GM15510 (cell line): ENCODE measurements around the gene DEFB129.

Source experiments
- POLR2A ChIP-seq: IDR thresholded peaks from 3 replicates; pipeline ENCODE4 v1.6.1; 2011; ENCODE audit warnings: borderline replicate concordance; ENCODE audit not compliant: insufficient read length; ENCODE audit errors: extremely low read depth

The DEFB129 gene

GRCh38 chr20:235891-236290, 8.8 kb downstream of the DEFB129 start:
- TF ChIP-seq POLR2A, result no peak

DNA sequence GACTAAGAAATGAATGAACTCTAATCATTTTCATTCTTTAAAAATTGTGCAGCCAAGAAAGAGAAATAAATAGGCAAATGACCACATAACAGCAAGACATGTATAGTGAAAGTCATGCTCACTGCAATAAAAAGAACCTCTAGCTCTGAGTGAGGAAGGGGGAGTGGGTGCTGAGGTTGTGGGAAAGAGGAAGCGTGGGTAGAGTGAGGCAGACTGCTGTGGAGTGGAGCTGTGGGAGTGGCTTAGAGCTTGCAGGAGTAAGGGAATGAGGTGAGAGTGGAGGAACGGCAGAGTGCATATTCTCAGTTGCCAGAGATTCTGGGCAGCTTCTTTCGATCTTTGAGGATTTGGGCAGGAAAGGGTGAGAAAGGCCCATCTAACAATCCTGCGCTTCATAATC, 10.4 kb downstream of the DEFB129 start:
- TF ChIP-seq POLR2A, result no peak

GRCh38 chr20:237929-238328, 10.9 kb downstream of the DEFB129 start:
- TF ChIP-seq POLR2A, result no peak

GRCh38 chr20:242905-243304, 15.8 kb downstream of the DEFB129 start:
- no peak for TF ChIP-seq POLR2A

DNA sequence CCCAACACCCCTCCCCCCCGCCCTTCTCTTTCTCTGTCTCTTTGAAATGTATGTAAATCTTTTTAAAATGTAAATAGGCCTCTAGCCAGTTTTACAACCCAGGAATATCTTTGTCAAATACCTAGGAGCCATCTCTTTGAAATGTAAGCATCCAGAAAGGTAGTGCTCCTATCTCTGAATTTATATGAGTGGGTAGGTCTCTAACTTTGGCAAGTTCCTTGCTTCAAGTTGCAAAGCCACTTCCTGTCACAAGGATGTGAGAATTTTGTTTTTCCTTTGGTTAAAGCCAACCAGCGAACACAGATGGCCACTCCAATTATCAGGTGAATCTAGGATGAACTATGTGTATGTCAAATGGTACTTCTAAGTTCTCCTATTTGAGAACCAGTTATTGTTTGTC, 24.3 kb downstream of the DEFB129 start:
- TF ChIP-seq POLR2A, result no peak

DNA sequence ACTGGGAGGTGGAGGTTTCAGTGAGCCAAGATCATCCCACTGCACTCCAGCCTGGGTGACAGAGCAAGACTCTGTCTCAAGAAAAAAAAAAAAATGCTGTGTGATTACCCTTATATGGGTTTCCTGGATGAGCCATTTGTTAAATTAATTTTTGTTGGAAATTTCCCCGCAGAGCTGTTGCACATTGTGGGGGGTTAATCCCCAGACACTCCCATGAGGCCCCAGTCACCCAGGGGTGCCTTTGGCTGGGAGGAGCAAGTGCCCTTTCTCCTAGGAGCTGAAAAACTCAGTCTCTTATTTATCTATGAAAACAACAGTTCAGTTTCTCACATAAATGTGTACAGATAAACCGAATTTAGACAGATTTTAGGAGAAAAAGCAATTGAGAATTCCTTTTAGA, 25.7 kb downstream of the DEFB129 start:
- TF ChIP-seq POLR2A, result no peak

GRCh38 chr20:257419-257818, 30.4 kb downstream of the DEFB129 start, which contains the start of gene DEFB132:
DEFB132 (plus strand) TSS chr20:257724; CDS start chr20:257779, 55 bp downstream.
- no peak for TF ChIP-seq POLR2A

- TF ChIP-seq POLR2A, result no peak
Measured at GRCh38 chr20:258269-258858, 31.3 kb downstream of the DEFB129 start.

- no peak for TF ChIP-seq POLR2A
Measured at GRCh38 chr20:258963-259362, 31.9 kb downstream of the DEFB129 start.

GRCh38 chr20:259981-260380, 32.9 kb downstream of the DEFB129 start:
- TF ChIP-seq POLR2A, result no peak

DNA sequence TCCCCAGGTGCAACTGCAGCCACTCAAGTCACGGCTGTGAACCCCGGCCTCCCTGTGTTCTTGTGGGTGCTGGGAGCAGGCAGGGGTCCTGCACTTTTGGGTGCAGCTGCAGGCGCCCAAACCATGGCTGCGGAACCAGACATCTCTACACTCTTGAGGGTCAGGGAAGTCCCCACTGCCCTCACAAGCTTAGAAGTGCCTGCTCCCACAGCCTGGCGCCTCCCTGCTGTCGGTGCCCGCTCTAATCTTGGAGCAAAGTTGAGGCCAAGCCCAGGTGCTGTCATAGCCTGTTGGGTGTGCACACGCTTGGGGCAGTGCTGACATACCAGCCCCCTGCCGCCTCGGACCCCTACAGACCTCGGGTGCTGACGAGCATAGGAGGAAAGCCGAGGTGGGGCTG, 36.6 kb downstream of the DEFB129 start:
- no peak for TF ChIP-seq POLR2A

- peak; percentile 55 for TF ChIP-seq POLR2A
Measured at GRCh38 chr20:266596-267562, 39.8 kb downstream of the DEFB129 start.

DNA sequence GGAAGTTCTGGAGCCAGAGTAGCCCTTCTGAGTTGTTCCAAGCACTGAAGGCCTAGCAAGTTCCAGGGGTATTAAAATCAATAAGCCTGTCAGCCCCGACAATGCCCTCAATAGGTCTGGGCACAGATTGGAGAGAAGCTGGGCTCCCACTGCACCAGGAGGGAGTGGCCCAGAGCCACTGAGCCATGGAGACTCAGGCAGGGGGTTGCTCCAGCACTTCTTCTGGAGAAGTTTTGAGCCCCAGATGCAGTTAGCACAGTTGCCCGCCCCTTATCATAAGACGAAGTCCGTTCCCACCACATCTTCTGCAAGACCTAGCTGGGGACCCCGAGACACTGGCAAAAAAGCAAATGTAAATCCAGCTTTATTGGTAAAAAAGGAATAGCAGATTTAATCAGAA, 43.5 kb downstream of the DEFB129 start:
- no peak for TF ChIP-seq POLR2A

GRCh38 chr20:271069-271468, 44.0 kb downstream of the DEFB129 start:
- TF ChIP-seq POLR2A, result no peak

DNA sequence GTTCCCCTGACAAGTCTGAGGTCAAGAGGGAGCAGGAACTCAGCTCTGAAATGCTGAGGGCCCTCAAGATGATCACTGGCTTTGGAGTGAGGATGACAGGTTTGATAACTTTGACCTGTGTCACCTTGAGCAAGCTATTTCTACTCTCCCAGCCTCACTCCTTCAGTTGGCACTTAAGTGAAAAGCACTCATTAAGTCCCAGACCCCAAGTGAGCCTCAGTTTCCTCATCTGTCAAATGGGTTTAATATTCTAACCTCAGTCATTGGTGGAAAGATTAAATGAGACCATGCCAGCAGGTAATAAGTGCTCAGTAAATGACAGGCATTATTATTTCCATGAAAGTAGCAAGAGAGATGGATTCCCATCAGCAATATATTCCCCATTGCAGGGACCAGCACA, 44.5 kb downstream of the DEFB129 start:
- TF ChIP-seq POLR2A, result no peak

DNA sequence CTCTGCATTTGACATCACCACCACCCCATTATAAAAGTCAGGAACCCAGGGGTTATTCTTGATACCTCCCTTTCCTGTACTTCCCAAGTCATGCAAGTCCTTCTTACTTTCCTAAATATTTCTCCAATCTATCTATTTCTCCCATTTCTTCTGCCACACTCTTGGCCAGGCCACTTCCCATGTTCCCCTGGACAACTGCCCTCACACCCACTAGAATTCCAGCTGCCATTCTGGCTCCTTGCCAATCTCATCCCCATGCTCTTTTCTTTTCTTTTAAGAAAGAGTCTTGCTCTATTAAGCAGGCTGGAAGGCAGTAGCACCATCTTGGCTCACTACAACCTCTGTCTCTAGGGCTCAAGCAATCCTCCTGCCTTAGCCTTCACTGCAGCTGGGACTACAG, 45.7 kb downstream of the DEFB129 start:
- TF ChIP-seq POLR2A, result no peak
